MM.1S (cell line): ENCODE results near the gene PIK3R5.

Source experiments
- CTCF ChIP-seq: fragments of 300-600 bp; sonication (generic); IDR thresholded peaks from 2 replicates; pipeline ENCODE4 v1.5.1; 2016; ENCODE audit warnings: antibody characterized with exemption, low read length, mixed read lengths
- EZH2 ChIP-seq: fragments of 300-600 bp; sonication (generic); optimal IDR thresholded peaks from 2 replicates; pipeline ENCODE3; 2017; ENCODE audit warnings: low read depth, mild to moderate bottlenecking, antibody characterized with exemption, low read length, mixed read lengths
- EZH2phosphoT487 ChIP-seq: fragments of 300-600 bp; sonication (generic); IDR thresholded peaks from 2 replicates; pipeline ENCODE4 v1.6.1; 2018; ENCODE audit warnings: antibody characterized with exemption, low read length

GRCh38 chr17:8835631-8836364 is 129.7 kb downstream of the PIK3R5 start:
- TF ChIP-seq CTCF, result no peak
- no peak for TF ChIP-seq EZH2
- TF ChIP-seq EZH2phosphoT487, result no peak
